GM23338 (cell line): ENCODE data around the gene RS1. TPM values are rescaled to one million over a fixed set of nuclear protein-coding genes. Genes with fewer than 3 reads are reported as not detected.

Experiments used
- CTCF ChIP-seq, 2 experiments: fragments of 200-600 bp in 1 of 2; sonication (generic) in 1 of 2; conservative IDR thresholded peaks; 2 replicates each; pipeline versions ENCODE4 v1.5.1 to v1.6.1; 2016 to 2017; ENCODE audit warnings: antibody characterized with exemption in 2 of 2, low read depth in 2 of 2, mild to moderate bottlenecking in 2 of 2, moderate library complexity in 1 of 2
- EZH2 ChIP-seq: fragments of 200-600 bp; sonication (generic); IDR thresholded peaks from one replicate; pipeline ENCODE4 v1.8.0; 2017; ENCODE audit warnings: antibody characterized with exemption, mild to moderate bottlenecking, low read depth; ENCODE audit not compliant: unreplicated experiment
- EZH2phosphoT487 ChIP-seq: fragments of 200-600 bp; sonication (generic); IDR thresholded peaks from one replicate; pipeline ENCODE4 v1.8.1; 2018; ENCODE audit warnings: antibody characterized with exemption; ENCODE audit not compliant: unreplicated experiment
- NANOG ChIP-seq: IDR thresholded peaks from 2 replicates; pipeline ENCODE4 v1.6.1; 2016; ENCODE audit warnings: antibody characterized with exemption, borderline replicate concordance
- STAT1 ChIP-seq: IDR thresholded peaks from one replicate; pipeline ENCODE4 v1.6.1; 2016; ENCODE audit warnings: antibody characterized with exemption; ENCODE audit not compliant: unreplicated experiment
- ZNF114 ChIP-seq: fragments of 250-450 bp; sonication (Bioruptor Pico); IDR thresholded peaks from 2 replicates; pipeline ENCODE4 v1.5.0; 2020; ENCODE audit warnings: mild to moderate bottlenecking, moderate library complexity
- ZNF331 ChIP-seq: fragments of 250-450 bp; sonication (Bioruptor Pico); IDR thresholded peaks from 2 replicates; pipeline ENCODE4 v1.5.0; 2020; ENCODE audit warnings: low read depth, mild to moderate bottlenecking, moderate library complexity
- ZNF462 ChIP-seq: fragments of 250-450 bp; sonication (Bioruptor Pico); IDR thresholded peaks from 2 replicates; pipeline ENCODE4 v1.5.0; 2020; ENCODE audit warnings: mild to moderate bottlenecking, moderate library complexity
- polyA plus RNA-seq: library from polyadenylated mRNA; unstranded; fragments of >200 nt; fragmentation: Nextera tagmentation; extraction: Ambion mirVana; gene quantifications from 2 replicates; pipeline ENCODE4 v1.2.1, GENCODE V29; 2016
- total RNA-seq: library from RNA; depleted of rRNA; stranded (reverse); fragments of >200 nt; shearing (Covaris generic); gene quantifications from 2 replicates; pipeline ENCODE4 v1.2.3, GENCODE V29; 2014

Gene RS1
- total and polyA plus RNA-seq, 2 experiments from 2014 or later: not detected

- TF ChIP-seq ZNF462 (CRISPR knock-in tag) (no peak), STAT1 (no peak), ZNF331 (CRISPR knock-in tag) (no peak), ZNF114 (CRISPR knock-in tag) (no peak), EZH2 (no peak), CTCF (conservative IDR thresholded peaks at IDR 0.05; ENCODE audit: low read depth in 2 of 2) (no peak), EZH2phosphoT487 (no peak), NANOG (no peak)
Observed at GRCh38 chrX:18674788-18675735, 3.2 kb upstream of the RS1 start (continued).
